ENCODE data around the gene MEF2C.

DNA sequence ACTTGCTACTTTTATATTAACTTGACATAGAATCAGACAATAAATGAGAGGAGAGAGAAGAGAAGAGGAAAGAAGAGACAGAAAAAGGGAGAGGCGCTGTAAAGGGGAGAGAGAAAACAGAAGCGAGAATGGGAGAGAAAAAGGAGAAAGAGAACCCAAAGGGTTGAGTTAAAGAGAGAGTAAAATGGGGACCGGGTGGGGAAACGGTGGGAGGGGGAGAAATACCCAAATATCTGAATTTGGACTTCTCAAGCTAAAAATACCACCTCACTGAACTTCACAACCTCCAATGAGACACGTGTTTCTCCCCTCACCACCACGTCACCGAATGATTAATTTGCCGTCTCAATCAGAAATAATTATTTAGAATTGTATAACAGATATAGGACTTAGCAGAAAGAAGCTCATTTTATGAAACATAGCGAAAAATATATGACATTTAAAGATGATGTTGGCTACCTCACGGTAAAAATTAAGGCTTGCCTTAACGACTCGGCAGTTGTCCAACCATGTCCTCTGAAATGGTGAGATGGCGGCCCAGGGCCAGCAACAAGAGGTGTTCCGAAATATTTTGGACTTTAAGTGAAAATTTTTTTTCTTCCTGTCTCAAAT, 204.1 kb downstream of the MEF2C start:
- TF ChIP-seq EZH2phosphoT487 (IDR thresholded peaks at IDR 0.05; ENCODE audit: insufficient read depth, low read depth) (no peak), EZH2 (IDR thresholded peaks at IDR 0.05; ENCODE audit: insufficient read depth, poor library complexity, severe bottlenecking) (no peak)

Data from GM23248 (cell line).